ENCODE measurements around the gene HDGF. TPM values are rescaled to one million over a fixed set of nuclear protein-coding genes. Genes with fewer than 3 reads are reported as not detected.
A peak's percentile ranks its signal among the peaks of the same experiment; 100 is the strongest.

HDGF gene
- total RNA-seq, result 100 to 1,000 TPM; 210 to 233 (median 222) TPM

DNA sequence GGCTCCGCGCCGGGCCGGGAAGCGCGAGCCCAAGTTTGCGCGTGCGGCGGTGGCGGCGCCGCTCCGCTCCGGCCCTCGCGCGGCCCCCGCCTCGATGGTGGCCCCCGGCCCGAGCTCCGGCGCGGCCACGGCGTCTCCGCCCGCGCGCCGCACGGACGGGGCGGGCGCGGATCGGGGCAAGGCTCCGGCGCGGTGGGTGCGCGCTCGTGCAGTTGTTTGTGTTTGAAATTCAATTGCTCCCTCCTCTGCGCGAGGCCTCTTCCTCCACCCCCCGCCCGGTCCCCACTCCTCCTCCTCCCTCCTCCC is at the start of gene HDGF:
Gene HDGF (minus strand): TSS at position 225 of the 306 bp plus-strand sequence. CDS start 246 bp downstream, outside the sequence.
- H3K4me3 ChIP-seq (ENCODE audit: low read depth, poor library complexity, severe bottlenecking), result peak within 1 kb of the TSS; percentile 93
- no peak for DNase-seq (ENCODE audit: low spot score in 2 of 2)
- no peak for TF ChIP-seq POLR2A (IDR thresholded peaks at IDR 0.05)
- TF ChIP-seq, protein P1, sequence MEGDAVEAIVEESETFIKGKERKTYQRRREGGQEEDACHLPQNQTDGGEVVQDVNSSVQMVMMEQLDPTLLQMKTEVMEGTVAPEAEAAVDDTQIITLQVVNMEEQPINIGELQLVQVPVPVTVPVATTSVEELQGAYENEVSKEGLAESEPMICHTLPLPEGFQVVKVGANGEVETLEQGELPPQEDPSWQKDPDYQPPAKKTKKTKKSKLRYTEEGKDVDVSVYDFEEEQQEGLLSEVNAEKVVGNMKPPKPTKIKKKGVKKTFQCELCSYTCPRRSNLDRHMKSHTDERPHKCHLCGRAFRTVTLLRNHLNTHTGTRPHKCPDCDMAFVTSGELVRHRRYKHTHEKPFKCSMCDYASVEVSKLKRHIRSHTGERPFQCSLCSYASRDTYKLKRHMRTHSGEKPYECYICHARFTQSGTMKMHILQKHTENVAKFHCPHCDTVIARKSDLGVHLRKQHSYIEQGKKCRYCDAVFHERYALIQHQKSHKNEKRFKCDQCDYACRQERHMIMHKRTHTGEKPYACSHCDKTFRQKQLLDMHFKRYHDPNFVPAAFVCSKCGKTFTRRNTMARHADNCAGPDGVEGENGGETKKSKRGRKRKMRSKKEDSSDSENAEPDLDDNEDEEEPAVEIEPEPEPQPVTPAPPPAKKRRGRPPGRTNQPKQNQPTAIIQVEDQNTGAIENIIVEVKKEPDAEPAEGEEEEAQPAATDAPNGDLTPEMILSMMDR (IDR thresholded peaks at IDR 0.05), result no peak
- 0 to 1% methylated on average over 11 to 38 of the region's 48 CpGs for whole genome bisulfite sequencing, 2 donors
- intact Hi-C loops (cut with DNase I; ENCODE audit: low total_unique reads), result no loop called here

DNA sequence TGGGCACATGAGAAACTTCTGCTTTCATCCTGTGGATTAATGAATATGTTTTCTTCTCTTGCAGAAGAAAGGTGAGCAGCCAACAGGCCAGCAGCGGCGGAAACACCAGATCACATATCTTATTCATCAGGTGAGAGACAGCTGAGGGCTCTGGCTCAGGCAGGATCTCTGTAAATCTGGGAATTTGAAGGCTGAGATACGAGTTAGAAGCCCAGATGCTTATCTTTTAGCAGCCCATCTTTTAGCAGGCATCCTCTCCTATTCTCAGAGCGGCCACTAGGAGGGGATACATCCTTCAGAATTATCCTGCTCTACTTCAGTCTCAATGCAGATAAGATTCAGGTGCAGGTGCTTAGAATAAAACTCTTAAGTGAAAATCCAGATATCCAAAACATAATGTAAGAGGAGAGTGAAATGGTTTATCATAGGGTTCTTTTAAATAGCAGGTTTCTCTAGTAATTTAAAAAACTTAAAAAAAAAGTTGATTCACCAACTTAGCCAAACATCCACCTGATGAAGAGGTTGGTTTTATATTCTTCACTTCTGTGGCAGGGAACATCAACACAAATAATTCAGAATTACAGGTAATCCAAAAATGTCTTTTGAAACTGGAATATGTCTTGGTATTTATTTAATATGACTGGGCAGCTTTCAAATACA is 45.9 kb upstream of the HDGF start:
- intact Hi-C loops (cut with DNase I; ENCODE audit: low total_unique reads), result no loop called here
- no peak overlapping the region for H3K4me3 ChIP-seq (ENCODE audit: low read depth, poor library complexity, severe bottlenecking)
- 37 to 41% methylated on average over 4 of the region's 4 CpGs for WGBS, 2 donors
- TF ChIP-seq POLR2A (IDR thresholded peaks at IDR 0.05), result no peak
- TF ChIP-seq, protein P1 (IDR thresholded peaks at IDR 0.05), result no peak
- peak in 1 of 2 donors; percentile 66 for DNase-seq (ENCODE audit: low spot score in 2 of 2)

DNA sequence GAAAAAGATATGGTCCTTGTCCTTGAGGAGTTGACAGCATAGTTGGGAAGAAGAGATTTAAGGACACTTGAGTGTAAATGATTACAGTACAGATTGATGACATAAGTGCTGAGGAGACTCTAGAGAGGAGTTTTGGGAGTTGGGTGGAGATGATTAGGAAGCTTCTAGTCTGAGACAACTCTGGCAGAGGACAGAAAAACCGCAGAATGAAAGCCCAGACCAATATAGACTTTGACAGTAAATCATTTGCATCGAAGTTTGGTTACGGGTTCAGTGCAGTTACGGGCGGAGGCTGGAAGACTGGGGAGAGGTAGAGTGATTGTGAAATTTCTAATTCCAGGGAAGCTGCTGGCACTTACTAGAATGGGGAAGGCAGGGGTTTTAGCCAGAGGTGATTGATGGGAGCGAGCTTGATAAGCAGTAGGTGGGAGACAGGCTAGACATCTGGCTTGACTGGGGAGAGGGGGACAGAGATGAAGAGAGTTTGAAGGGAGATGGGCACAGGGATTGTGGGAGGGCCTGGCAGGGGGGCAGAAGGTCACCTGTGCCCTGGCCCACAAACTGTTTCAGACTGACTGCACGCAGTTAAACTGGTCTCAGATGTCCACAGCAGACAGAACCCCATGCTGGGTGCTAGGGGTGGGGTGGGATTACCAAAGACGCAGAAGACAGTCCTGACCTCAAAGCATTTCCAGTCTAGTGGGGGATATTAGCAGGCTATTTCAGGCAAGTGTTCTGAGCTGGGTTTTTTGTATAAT is 45.0 kb upstream of the HDGF start:
- no peak overlapping the region for H3K4me3 ChIP-seq (ENCODE audit: low read depth, poor library complexity, severe bottlenecking)
- 75 to 81% methylated on average over 8 of the region's 8 CpGs for WGBS, 2 donors
- intact Hi-C loops (cut with DNase I; ENCODE audit: low total_unique reads), result no loop called here
- no peak for DNase-seq (ENCODE audit: low spot score in 2 of 2)
- TF ChIP-seq POLR2A (IDR thresholded peaks at IDR 0.05), result no peak
- TF ChIP-seq, protein P1 (IDR thresholded peaks at IDR 0.05), result no peak

DNA sequence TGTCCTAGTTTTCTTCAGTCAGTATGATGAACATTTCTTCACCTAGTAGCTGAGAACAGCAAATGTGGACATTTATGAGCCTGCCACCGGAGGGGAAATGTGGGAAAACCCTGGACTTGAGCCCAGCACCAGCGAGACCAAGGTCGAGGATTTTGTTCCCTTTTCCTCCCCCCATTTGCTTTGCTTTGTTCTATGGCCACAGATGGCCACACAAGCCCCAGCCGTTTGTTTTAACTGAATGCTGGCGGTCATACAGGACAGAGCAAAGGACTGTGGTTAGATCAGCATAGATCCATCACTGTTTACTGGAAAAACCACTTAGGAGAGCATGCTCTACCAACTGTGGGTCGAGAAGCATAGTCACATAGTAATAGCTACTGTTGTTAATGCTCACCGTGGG is 44.3 kb upstream of the HDGF start:
- 64 to 72% methylated on average over 7 of the region's 7 CpGs for WGBS, 2 donors
- intact Hi-C loops (cut with DNase I; ENCODE audit: low total_unique reads), result no loop called here
- H3K4me3 ChIP-seq (ENCODE audit: low read depth, poor library complexity, severe bottlenecking), result no peak overlapping the region
- TF ChIP-seq POLR2A (IDR thresholded peaks at IDR 0.05), result no peak
- TF ChIP-seq, protein P1 (IDR thresholded peaks at IDR 0.05), result no peak
- DNase-seq (ENCODE audit: low spot score in 2 of 2), result no peak

DNA sequence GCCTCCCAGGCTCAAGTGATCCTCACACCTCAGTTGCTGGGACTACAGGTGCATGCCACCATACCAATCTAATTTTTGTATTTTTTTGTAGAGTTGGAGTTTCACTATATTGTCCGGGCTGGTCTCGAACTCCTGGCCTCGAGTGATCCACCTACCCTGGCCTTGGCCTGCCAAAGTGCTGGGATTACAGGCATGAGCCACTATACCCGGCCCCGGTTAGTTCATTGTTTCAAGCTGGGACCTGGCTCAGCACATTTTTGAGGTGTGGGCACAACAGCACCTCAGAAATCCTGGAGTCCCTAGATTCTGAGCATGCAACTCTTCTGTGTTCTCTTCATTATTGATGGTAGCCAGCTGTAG is 43.9 kb upstream of the HDGF start:
- intact Hi-C loops (cut with DNase I; ENCODE audit: low total_unique reads), result no loop called here
- WGBS, 2 donors, result 90 to 94% methylated on average over 5 of the region's 5 CpGs
- TF ChIP-seq POLR2A (IDR thresholded peaks at IDR 0.05), result no peak
- TF ChIP-seq, protein P1 (IDR thresholded peaks at IDR 0.05), result no peak
- peak in 1 of 2 donors; percentile 70 for DNase-seq (ENCODE audit: low spot score in 2 of 2)
- no peak overlapping the region for H3K4me3 ChIP-seq (ENCODE audit: low read depth, poor library complexity, severe bottlenecking)

Data from lower leg skin (tissue), 4 donors.